ENCODE measurements around the gene NDFIP2.

NDFIP2 gene

DNA sequence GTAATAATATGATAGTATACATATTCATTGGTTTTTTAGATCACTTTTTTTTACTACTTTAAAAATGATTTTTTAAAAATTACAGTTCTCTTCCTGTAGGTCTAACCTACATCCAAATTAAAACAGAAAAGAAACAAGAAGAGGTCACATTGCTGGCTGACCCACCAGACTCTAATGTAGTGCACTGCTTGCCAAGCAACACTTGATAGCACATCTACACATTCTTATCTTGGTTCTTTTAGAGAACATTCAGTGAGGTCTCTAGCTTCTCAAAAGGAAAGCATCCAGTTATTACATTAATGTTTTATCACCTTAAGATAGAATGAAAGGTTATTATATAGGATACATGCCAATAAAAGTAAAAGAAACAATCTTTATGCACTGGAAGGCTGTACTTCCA lies 35.6 kb downstream of the NDFIP2 start:
- TF ChIP-seq, protein P1, sequence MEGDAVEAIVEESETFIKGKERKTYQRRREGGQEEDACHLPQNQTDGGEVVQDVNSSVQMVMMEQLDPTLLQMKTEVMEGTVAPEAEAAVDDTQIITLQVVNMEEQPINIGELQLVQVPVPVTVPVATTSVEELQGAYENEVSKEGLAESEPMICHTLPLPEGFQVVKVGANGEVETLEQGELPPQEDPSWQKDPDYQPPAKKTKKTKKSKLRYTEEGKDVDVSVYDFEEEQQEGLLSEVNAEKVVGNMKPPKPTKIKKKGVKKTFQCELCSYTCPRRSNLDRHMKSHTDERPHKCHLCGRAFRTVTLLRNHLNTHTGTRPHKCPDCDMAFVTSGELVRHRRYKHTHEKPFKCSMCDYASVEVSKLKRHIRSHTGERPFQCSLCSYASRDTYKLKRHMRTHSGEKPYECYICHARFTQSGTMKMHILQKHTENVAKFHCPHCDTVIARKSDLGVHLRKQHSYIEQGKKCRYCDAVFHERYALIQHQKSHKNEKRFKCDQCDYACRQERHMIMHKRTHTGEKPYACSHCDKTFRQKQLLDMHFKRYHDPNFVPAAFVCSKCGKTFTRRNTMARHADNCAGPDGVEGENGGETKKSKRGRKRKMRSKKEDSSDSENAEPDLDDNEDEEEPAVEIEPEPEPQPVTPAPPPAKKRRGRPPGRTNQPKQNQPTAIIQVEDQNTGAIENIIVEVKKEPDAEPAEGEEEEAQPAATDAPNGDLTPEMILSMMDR (IDR thresholded peaks at IDR 0.05) = no peak
- no peak for DNase-seq (ENCODE audit: low spot score)
- Histone ChIP-seq H3K27ac (no peak overlapping the region), H3K4me3 (no peak overlapping the region)

DNA sequence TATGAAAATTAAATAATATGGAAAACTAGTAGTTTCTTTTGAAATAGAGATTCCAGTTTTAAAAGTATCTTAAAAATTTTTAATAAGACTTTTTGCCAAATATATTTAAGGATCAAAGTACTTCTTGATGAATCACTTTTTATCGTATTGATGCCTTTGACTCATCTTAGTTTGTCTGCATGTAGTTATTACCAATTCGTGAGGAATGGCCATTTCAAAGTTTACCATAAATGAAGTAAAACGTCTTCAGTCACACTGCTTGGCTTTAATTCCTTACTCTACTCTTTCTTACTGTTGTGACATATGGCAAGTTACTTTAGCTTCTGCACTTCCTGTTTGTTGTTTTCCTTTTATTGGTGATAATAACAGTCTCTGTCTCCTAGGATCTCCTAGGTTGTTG lies 38.3 kb downstream of the NDFIP2 start:
- TF ChIP-seq, protein P1 (IDR thresholded peaks at IDR 0.05) = no peak
- DNase-seq (ENCODE audit: low spot score) = no peak
- H3K27ac ChIP-seq = no peak overlapping the region
- no peak overlapping the region for H3K4me3 ChIP-seq

DNA sequence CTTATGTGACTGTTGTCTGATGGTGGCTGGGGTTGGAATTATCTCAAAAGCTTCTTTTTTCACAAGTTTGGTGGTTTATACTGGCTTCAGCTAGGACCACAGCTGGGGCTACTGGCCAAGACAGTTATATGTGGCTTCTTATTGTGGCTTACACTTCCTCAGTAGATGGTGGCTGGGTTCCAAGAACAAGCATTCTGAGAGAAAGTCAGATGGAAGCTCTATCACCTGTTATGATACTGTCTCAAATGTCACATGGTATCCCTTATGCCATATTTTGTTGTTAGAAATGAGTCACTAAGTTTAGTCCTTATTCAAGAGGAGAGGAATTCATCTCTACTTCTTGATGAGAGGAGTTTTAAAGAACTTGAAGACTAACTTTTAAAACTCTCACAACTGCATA lies 41.6 kb downstream of the NDFIP2 start:
- no peak overlapping the region for H3K4me3 ChIP-seq
- H3K27ac ChIP-seq = no peak overlapping the region
- DNase-seq (ENCODE audit: low spot score) = no peak
- TF ChIP-seq, protein P1 (IDR thresholded peaks at IDR 0.05) = no peak

DNA sequence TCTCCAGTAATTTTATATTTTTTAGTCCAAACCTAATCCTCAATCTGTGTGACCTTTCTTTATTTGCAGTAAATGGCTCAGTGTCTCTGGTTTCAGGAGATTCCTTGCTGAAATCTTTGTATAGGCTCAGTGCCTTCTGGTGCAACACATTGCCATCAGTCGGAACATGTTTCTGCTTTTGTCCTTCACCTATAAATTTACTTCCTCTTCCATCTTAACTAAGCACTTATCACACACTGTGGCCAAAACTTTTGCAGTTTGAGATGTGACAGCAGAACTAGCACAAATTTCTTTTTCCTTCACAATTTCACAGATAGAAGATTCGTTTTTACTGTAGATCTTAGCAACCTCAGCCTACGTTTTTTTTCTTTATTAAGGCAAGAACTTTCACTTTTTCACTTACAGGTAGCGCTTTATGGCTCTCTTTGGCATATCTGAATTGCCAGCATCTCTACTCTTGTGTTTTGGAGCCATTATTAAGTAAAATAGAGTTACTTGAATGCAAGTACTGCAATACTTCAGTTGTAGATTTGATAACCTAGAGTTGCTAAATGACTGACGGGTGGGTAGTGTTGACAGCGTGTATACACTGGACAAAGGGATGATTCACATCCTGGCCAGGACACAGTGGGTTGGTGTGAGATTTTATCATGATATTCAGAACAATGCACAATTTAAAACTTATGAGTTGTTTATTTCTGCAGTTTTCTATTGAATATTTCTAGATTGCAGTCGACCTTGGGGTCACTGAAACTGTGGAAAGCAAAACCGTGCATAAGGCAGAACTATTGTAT lies 44.3 kb downstream of the NDFIP2 start:
- DNase-seq (ENCODE audit: low spot score) = no peak
- H3K4me3 ChIP-seq = no peak overlapping the region
- TF ChIP-seq, protein P1 (IDR thresholded peaks at IDR 0.05) = no peak
- no peak overlapping the region for H3K27ac ChIP-seq

DNA sequence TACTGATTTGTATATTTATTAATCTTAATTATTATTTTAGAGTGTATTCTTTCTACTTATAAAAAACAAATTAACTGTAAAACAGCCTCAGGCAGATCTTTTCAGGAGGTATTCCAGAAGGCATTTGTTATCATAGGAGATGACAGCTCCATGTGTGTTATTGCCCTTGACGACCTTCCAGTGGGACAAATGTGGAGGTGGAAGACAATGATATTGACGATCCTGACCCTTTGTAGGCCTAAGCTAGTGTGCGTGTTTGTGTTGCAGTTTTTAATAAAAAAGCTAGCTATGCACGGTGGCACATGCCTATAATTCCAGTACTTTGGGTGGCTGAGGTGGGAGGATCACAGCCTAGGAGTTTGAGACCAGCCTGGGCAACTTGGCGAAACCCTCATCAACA lies 46.7 kb downstream of the NDFIP2 start:
- TF ChIP-seq, protein P1 (IDR thresholded peaks at IDR 0.05) = no peak
- DNase-seq (ENCODE audit: low spot score) = no peak
- H3K27ac ChIP-seq = no peak overlapping the region
- H3K4me3 ChIP-seq = no peak overlapping the region

DNA sequence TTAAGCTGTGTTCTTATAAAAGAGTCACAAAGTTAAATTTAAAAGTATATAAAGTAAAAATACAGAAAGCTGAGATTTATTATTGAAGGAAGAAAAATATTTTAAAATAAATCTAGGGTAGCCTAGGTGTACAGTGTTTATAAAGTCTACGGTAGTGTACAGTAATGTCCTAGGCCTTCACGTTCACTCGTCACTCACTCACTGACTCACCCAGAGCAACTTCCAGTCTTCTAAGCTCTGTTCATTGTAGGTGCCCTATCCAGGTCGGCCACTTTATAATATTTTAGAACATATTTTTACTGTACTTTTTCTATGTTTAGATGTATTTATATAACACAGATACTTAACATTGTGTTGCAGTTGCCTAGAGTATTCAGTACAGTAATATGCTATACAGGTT lies 47.4 kb downstream of the NDFIP2 start:
- no peak overlapping the region for H3K4me3 ChIP-seq
- DNase-seq (ENCODE audit: low spot score) = no peak
- no peak overlapping the region for H3K27ac ChIP-seq
- TF ChIP-seq, protein P1 (IDR thresholded peaks at IDR 0.05) = no peak

DNA sequence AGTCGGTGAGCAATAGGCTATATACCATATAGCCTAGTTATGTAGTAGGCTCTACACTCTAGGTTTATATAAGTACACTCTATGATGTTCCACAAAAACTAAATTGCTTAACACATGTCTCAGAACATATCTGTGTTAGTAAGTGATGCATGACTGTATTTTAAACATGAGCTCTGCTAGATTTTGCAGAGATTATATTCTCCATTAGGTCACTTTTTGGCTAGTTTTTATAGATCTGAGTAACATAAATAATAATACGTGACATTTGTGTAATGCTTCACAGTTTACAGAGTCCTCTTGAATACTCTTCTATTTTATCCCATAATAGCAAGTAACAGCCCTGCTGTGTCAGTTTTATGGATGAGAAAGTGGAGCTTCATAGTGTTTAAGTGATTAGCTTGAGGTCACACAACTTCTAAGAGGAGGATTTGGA lies 47.8 kb downstream of the NDFIP2 start:
- no peak for DNase-seq (ENCODE audit: low spot score)
- Histone ChIP-seq H3K27ac (no peak overlapping the region), H3K4me3 (no peak overlapping the region)
- TF ChIP-seq, protein P1 (IDR thresholded peaks at IDR 0.05) = no peak

Data from coronary artery (tissue), 2 donors.